HUDEP-2 (cell line): Measurements from ENCODE around the gene CLIC2.
"Not testable (repeated sequence)": the region's sequence is repeated elsewhere in the genome, so short reads cannot be mapped to it uniquely, and the experiment has no call there.

Experiments
- DNase-seq, 76 experiments: peaks; one replicate each; lab custom pipeline; 2025; ENCODE audit not compliant: unreplicated experiment in 76 of 76; lab: John Stamatoyannopoulos, UW

The CLIC2 gene

GRCh38 chrX:155334486-155335336 lies at the start of gene CLIC2:
Gene CLIC2, minus strand, starts transcription at chrX:155334614. Its CDS starts 187 bp downstream, at chrX:155334427.
- peak in 73 of 76 experiments; percentile 39 to 96 (median 77) for DNase-seq

GRCh38 chrX:155382529-155382967 lies 48.1 kb upstream of the CLIC2 start:
- DNase-seq: not testable (repeated sequence)

- DNase-seq: not testable (repeated sequence)
Observed at GRCh38 chrX:155381843-155382528, 47.6 kb upstream of the CLIC2 start, which contains the start of gene F8A2. Gene F8A2, plus strand, starts transcription at chrX:155382095. Its CDS starts 20 bp downstream, at chrX:155382115.

- not testable (repeated sequence) for DNase-seq
Observed at GRCh38 chrX:155379802-155380201, 45.4 kb upstream of the CLIC2 start.

GRCh38 chrX:155373777-155374458 lies 39.5 kb upstream of the CLIC2 start:
- DNase-seq: not testable (repeated sequence)

- not testable (repeated sequence) for DNase-seq
Observed at GRCh38 chrX:155363712-155364111, 29.3 kb upstream of the CLIC2 start.

GRCh38 chrX:155349448-155349847 lies 15.0 kb upstream of the CLIC2 start:
- DNase-seq: not testable (repeated sequence)

- not testable (repeated sequence) for DNase-seq
Observed at GRCh38 chrX:155345689-155346088, 11.3 kb upstream of the CLIC2 start.

GRCh38 chrX:155335337-155335712 lies 911 bp upstream of the CLIC2 start:
- DNase-seq: peak in 1 of 76 experiments; percentile 7

GRCh38 chrX:155333544-155334100 lies 792 bp downstream of the CLIC2 start:
- no peak for DNase-seq

GRCh38 chrX:155330992-155331391 lies 3.4 kb downstream of the CLIC2 start:
- DNase-seq: no peak

GRCh38 chrX:155329293-155329692 lies 5.1 kb downstream of the CLIC2 start:
- DNase-seq: no peak

GRCh38 chrX:155326610-155327009 lies 7.8 kb downstream of the CLIC2 start:
- DNase-seq: no peak

- DNase-seq: no peak
Observed at GRCh38 chrX:155314260-155314659, 20.2 kb downstream of the CLIC2 start.

GRCh38 chrX:155313766-155314165 lies 20.6 kb downstream of the CLIC2 start:
- no peak for DNase-seq

GRCh38 chrX:155293771-155294170 lies 40.6 kb downstream of the CLIC2 start:
- DNase-seq: no peak

GRCh38 chrX:155279873-155280272 lies 54.5 kb downstream of the CLIC2 start:
- DNase-seq: no peak

GRCh38 chrX:155270969-155271368 lies 63.4 kb downstream of the CLIC2 start:
- DNase-seq: no peak

- DNase-seq: not testable (repeated sequence)
Observed at GRCh38 chrX:155267995-155268394, 66.4 kb downstream of the CLIC2 start.

GRCh38 chrX:155266439-155266838 lies 68.0 kb downstream of the CLIC2 start:
- no peak for DNase-seq
